GM13977 (cell line): Measurements from ENCODE around the gene OSBPL3.

ENCODE experiments used
- DNase-seq: peaks from one replicate; pipeline ENCODE4 v3.0.0; 2012; ENCODE audit warnings: low spot score
- in situ Hi-C: fragments of 300-500 bp; cut with MboI; formaldehyde crosslinking; loops from one replicate; pipeline ENCODE4 v1.12.0; 2022; ENCODE audit warnings: low sequenced_read_pairs, low pct_unique_long_range_greater_than_20kb, mixed read lengths, inconsistent platforms; ENCODE audit not compliant: unreplicated experiment
- TF ChIP-seq, protein P1 (sequence below): IDR thresholded peaks from 2 replicates; pipeline ENCODE4 v1.5.1; 2012; ENCODE audit warnings: mild to moderate bottlenecking, control low read depth; ENCODE audit not compliant: insufficient read depth; ENCODE audit errors: extremely low read depth, missing control alignments

The OSBPL3 gene

DNA sequence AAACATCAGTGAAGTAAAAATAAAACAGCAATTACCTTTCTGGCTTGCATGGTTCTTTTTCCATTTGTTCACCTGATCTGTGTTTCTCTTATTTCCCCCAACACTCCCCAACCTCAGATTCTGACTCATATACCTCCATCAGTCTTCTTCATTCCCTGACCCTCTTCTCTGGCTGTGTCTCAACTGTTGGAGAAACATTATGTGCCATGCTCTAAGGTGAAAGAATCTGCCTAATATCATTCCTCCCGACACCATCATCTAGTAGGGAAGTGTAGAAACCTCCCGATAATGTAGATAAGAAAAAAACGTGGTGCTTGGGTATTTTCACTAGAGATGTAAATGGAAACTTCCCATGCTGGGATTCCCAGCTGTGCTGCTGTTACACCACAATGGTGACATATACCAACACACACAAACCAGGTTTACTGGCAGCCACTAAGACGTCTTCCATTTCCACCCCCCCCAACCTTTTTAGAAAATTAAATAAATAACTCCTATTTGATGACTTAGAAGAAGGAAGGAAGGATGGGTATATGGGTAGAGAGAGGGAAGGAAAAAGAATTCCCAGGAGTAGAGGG is 63.4 kb downstream of the OSBPL3 start:
- TF ChIP-seq, protein P1, sequence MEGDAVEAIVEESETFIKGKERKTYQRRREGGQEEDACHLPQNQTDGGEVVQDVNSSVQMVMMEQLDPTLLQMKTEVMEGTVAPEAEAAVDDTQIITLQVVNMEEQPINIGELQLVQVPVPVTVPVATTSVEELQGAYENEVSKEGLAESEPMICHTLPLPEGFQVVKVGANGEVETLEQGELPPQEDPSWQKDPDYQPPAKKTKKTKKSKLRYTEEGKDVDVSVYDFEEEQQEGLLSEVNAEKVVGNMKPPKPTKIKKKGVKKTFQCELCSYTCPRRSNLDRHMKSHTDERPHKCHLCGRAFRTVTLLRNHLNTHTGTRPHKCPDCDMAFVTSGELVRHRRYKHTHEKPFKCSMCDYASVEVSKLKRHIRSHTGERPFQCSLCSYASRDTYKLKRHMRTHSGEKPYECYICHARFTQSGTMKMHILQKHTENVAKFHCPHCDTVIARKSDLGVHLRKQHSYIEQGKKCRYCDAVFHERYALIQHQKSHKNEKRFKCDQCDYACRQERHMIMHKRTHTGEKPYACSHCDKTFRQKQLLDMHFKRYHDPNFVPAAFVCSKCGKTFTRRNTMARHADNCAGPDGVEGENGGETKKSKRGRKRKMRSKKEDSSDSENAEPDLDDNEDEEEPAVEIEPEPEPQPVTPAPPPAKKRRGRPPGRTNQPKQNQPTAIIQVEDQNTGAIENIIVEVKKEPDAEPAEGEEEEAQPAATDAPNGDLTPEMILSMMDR: no peak
- DNase-seq: no peak
- in situ Hi-C loops: no loop called here

DNA sequence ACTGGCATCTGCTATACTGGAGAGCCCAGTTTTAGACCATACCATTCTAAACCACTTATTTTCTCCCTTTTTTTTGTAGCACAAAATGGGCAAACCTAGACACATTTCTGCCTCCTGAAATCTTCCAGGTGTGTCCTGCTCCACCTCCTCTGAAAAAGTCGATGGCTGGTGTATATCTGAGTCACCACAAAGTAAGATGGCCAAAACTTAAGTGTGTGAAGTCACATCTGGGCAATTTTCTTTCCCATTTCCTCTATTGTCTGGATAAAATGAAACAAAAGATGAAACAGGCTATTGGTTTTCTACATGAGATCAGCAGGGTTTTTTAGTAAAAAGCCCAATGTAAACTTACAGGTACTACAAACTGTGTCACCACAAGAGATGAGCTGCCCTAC is 65.5 kb downstream of the OSBPL3 start:
- DNase-seq: no peak
- TF ChIP-seq, protein P1: no peak
- in situ Hi-C loops: no loop called here

DNA sequence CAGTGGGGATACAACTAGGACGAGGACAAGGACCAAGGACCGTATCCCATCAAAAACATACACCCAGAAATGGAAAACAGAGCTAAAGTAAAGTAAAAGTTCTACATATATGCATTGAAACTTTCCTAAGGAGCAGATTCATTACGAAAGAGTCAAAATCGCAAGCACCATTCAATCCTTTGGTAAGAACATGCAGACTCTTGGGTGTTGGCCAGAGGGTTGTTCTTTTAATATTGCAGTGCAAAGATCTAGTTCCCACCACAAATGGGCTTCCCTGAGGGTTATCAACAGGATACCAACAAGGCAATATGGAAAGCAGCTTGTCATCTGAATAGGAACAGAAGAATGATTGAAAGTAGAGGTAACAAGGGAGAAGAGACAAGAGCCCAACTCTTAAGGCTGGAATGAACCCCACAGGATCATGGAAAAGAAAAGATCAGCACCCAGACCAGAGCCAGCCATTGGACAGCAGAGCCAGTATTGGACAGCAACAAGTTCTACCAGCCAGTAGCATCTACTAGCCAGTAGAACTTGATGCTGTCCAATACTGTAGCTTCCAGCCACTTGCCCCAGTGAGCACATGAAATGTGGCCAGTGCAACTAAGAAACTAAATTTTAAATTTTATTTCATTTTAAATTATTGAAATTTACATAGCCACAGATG is 66.0 kb downstream of the OSBPL3 start:
- in situ Hi-C loops: no loop called here
- no peak for DNase-seq
- TF ChIP-seq, protein P1: no peak

DNA sequence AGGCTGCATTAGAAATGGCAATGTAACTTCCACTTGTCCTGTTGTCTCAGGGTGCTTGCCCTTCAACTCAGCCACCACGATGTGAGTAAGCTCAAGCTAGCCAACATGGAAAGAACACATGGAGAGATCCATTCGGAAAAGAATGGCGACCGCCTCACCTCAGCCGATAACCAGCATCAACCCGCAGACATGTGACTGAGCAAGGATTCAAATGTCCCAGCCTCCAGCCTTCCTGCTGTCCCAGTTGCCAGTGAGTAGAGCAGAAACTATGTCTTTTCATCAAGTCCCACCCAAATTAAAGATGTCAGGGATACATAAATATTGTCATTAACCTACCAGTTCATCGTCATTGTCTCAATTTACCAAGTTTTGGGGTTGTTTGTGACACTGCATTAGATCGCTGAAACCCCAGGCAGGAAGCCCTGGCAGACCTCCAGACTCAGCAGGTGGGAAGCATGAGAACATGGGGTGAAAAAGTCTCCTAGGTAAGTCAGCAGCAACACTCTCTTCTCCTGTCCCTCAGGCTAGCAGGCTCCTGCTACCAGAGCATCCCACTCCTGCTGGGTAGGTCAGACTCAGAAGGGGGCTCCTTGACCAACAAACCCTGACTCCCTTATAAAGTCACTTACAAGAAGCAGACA is 67.0 kb downstream of the OSBPL3 start:
- in situ Hi-C loops: no loop called here
- TF ChIP-seq, protein P1: no peak
- no peak for DNase-seq

DNA sequence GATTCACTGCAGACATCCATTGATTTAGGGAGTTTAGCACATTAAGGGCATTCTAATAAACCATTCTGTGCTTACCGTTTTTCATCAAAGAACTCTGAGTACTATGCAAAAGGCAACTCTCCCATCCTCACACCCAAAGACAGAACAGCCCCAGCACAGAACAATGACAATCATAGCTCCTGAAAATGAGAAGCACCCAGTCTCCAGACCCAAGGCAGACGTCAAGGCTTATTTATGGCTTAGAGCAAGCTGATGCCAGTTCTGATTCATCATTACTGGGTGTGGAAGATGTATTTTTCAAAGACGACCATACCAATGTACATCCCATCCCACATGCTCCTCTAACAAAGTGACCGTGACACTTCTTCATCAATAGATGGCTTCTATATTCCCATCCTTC is 67.6 kb downstream of the OSBPL3 start:
- DNase-seq: no peak
- TF ChIP-seq, protein P1: no peak
- in situ Hi-C loops: no loop called here

DNA sequence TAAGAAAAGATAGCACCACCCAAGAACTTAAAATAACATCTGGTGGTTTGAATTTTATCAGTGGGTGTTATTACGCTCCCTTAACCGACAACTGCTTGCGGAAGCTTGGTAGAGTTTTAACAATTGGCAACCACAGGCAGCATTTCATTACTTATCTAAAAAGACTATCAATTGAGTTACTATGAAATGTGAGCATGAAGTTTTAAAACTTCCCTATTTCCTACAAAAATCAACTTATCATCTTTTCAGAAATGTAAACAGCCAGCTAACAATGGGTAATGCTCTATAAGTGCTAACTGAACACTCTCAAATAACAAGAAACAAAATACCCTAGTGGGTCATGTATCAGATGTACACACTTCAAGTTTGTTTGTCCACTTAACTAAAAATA is 68.8 kb downstream of the OSBPL3 start:
- DNase-seq: no peak
- in situ Hi-C loops: no loop called here
- TF ChIP-seq, protein P1: no peak
